ENCODE data around the gene FER.
"Not testable (repeated sequence)": the region's sequence is repeated elsewhere in the genome, so short reads cannot be mapped to it uniquely, and the experiment has no call there.

The FER gene

DNA sequence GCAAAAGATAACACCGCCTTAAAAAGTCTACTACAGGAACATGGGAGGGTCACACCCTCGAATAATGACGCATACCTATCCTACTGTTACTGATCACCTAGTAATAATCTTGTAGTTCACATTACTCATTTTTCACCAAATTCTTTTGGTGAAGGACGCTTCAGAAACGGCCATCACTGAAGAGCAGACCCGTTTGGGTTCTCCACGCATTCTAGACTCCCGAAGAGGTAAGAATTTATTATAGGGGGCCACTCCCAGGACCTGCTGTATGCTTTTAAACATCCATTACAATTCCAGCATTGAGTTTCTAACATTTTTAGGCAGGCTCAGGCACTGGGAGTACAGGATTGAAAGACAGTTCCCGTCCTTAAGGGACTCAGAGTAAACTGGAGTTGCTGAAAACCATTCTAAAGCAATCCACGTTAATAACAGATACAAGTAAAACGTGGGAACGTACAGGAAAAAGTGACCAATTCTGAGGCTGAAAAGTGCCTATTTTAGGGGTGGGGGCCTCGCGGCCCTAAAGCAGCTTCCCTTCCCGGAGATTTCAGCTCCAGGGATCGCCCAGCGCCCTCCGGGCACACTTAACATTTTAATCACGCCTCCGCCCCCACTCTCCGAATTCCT lies at the start of gene FER:
Gene FER (plus strand): TSS at position 124 of the 627 bp plus-strand sequence. CDS start 50,286 bp downstream, outside the sequence.
- FAIRE-seq, result no peak

DNA sequence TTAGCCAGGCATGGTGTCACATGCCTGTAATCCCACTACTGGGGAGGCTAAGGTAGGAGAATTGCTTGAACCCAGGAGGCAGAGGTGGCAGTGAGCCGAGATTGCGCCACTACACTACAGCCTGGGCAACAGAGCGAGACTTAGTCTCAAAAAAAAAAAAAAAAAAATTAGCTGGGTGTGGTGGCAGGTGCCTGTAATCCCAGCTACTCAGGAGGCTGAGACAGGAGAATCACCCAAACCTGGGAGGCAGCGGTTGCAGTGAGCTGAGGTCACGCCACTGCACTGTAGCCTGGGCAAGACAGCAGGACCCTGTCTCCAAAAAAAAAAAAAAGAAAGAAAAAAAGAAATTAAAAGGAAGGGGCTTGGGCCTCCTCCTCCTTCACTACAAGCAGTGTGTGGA lies 47.3 kb upstream of the FER start:
- not testable (repeated sequence) for FAIRE-seq

DNA sequence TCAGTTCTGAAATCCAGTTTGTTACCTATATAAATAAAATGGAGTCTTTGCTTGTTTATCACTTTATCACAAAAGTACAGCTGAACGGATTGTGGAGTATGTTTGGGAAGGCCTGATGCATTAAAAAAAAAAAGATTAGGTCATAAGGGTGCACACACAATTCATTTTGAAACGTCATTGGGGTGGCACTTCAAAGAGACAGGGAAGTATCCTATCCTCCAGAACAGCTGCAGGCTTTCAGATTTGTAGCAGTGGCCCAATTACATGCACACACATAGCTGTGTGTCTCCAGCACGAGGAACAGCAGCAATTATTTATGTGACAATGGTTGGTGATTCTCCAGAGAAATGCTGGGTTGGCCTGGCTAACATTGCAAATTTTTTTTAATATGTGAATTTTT lies 46.8 kb upstream of the FER start:
- FAIRE-seq, result no peak

DNA sequence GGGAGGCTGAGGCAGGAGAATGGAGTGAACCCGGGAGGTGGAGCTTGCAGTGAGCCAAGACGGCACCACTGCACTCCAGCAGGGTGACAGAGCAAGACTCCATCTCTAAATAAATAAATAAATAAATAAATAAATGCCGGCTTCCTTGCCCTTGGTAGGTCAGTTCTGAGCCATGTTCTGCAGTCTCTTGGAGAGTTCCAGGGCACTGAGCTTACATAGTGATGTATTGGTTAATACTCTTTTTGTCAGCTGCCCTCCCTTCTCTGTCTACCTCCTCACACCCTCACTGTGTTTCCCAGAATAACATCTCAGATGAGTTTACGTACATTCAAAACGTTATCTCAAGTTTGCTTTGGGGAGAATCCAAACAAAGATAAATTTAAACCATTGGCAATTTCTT lies 45.2 kb upstream of the FER start:
- no peak for FAIRE-seq

DNA sequence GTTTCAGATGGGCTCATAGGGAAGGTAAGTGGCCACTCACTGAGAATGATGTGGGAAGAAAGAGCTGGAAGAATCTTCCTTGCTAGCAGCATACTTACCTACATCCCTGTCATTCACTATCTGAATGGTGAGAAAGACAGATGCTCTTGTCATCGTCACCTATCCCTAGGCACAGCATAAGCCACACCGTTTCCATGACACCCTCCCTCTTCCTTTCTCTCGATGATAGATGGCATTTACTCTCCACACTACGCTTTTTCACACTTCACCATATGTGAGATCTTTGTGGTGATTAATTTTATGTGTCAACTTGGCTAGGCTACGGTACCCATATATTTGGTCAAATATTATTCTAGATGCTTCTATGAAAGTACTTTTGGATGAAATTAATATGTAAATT lies 44.4 kb upstream of the FER start:
- no peak for FAIRE-seq

DNA sequence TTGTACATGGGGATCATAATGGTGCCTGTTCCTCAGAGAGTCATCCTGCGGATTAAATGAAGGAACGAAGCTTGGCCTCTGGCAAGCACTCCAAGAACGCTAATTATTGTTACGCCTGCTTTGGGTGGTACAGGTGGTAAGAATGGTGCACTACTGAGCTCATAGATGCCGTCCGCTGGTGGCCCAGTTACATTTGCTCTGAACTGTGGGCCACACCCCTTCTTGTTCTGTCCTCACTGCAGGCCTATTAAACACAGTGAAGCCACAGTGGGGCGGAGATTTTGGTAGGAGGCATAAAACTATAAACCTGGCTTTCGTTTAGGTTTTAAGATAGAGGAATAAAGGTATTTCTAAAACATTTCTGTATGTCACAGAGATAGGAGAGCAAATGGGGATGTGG lies 40.6 kb upstream of the FER start:
- FAIRE-seq, result no peak

DNA sequence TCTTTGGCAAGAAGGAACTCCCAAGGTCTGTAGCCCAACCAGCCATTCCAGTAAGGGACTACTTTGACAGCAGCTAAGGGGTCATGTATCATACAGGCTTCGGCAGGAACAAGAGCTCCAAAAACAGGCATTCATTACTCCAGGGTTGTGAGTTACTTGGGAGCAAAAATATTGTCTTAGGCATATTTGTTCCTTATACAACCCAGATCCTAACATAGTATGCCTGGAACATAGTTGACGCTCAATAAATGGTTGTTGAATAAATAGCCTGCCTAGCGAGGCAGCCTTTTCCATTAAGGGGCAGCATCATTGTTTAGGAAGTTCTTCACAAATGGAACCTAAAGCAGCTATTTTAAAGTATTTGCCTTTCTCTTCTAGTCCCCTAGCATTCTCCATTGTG lies 35.8 kb upstream of the FER start:
- no peak for FAIRE-seq

DNA sequence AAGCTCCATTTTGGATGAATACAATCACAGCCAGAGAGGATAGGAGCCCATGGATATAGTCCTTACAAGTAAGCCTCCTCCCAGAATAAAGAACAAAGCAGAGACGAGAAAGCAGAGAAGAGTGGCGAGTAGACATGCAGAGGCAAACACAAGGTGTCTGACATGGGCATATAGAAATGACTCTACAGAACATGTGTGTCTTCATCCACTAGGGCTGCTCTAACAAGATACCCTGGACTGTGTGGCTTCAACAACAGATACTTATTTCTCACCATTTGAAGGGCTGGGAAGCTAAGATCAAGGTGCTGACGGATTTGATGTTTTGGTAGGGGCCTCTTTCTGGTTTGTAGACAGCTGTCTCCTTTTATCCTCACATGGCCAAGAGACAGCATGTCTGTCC lies 32.3 kb upstream of the FER start:
- FAIRE-seq, result no peak

DNA sequence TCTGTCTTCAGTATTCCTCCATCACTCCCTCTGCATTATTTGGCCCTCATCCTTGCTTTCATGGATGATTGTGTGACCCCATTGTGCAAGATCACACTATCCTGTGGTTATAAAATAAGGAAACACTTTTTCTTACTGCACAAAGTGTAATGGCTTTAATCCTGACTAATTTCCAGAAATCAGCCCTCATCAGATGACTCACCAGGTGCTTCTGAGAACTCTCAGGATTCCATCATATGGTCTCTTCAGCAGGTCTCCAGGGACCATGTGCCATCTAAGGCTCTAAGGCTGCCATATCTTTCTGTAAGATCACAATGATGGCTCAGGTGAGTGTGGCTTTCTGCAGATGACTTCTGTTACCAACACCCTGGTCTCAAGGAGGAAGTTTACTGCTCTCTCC lies 27.3 kb upstream of the FER start:
- no peak for FAIRE-seq

DNA sequence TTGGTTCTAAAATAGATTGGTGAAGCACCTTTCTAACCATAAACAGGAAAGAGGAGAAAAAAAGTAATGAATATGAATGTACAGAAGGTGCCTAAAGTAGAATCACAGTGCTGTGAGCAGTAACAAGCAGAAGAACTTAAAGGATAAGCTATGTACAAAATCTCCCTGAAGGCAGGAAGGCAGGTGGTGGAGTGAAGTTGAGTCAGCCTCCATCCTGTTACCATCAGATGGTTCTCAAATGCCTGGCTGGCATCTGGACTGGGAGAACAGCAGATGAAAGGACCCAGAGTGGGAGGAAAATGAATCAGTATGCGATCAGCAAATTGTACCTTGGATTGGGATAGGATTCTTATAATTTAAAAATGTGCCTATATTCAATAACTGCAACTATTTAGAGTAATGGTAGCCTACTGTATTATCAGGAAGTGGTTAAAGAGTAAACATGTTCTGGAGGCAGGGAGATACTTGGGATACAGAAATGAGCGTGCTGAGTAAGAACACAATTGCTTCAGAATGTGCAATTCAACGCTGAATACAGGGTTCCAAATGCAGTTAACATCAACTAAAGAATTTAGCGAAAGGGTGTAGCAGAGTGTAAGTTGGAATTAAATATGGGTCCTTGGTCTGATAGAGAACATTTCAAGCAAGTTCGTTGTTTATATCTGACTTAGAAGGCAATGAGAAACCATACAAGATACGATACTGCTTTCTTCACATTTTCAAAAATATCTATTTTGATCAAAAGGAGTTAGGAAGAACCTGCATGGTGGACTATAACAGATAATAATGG lies 21.1 kb upstream of the FER start:
- no peak for FAIRE-seq

DNA sequence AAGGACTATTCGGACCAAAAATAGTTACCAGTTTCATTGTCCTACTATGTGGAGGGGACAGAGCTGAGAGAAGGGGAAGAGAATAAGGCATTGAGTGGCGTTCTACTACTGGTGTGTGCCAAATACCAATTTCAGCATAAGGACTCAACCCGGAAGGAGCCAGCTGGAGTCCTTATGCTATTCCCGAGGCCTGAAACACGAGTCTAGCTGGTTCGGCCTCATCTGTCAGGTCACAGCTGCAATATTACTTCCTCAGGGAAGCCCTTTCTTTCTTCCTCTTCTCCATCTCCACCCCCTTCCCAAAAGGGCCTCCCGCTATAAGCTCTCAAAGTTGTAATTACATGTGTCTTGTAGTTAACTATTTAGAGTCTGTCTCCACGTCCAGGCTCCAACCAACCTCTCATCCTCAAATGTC lies 20.5 kb upstream of the FER start:
- FAIRE-seq, result no peak

DNA sequence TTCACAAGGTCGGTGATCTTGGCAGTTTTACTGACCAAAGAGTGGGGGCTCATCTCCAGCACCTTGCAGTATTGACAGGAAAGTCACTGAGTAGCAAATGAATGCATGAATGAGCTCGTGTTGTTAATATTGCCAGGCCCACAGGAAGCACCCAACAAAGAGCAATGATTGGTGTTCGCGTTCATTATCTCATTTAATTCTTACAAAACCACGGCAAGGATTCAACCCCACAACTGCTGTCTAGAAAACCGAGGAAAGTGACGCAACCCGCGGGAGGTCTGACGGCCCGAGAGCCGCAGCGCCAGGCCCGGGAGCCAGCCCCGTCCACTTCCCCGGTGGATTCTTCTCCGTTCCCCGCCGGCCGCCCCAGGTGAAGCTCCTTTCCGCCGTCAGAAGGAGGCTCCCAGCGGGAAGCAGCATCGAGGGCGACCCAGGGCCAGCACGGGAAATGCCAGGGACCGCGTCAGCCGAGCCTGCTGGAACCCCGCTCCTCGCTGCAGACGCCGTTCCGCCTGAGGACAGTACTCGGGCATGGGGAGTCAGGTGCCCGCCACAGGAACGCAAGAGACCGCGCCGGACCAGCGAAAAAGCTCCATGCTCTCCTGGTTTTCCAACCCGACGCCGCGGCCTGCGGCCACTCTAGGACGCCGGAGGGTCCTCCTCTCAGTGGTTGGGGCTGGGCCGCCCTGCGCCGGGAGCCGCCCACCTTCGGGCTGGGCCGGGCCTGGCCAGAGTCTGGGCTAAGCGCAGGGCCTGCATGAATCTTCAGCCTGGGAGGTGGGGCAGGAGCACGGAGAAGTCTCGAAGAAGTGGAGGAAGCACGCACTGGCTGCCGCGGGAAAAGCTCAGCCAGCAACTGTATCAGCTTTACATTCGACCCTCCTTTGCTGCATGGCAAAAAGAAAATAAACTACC lies 19.8 kb upstream of the FER start:
- FAIRE-seq, result peak; percentile 19

DNA sequence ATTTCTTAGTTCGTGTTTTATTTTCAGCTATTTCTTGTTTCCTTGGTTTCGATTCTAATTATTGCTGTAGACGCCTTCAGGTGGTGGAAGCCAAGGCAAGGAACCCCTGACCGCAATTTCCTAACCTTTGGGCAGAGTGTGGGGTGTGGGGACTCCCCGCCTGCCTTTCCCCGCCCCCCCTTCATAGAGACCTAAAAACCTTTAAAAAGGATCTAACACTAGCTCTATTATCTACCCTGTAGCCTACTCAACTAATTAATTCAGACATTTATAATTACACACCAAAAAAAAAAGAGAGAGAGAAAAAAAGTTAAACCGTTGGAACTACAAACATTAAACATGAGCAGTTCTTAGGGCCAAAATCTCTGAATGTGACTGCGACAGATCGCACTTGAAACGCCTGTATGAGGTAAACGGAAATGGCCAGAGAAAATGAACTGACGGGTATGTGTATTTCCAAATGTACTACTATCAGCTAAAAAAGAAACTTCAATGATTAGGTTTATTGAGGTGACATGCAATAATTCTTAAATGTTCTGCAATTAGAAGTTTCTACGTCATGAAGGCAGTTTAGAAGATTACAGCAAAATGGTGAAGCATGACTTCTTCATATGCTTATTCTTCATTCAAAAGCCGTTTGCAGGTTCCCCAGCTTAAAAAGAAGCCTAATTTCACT lies 19.0 kb upstream of the FER start:
- no peak for FAIRE-seq

DNA sequence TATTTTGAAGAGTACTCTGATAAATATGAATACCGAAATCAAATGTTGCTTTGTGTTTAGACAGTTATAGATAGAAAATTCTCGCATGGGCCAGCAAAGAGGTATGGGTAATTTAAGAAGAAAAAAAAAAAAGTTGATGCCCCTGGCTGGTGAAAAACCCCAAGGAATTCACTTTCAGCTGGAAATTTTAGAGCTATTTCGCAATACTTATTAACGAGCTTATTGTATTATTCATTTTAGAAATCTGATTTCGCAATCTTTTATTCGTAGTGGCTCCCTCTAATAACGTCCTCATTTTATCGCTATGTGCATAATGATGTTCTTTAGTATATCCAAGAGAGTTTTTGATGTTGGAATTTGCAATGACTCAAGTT lies 18.5 kb upstream of the FER start:
- no peak for FAIRE-seq

DNA sequence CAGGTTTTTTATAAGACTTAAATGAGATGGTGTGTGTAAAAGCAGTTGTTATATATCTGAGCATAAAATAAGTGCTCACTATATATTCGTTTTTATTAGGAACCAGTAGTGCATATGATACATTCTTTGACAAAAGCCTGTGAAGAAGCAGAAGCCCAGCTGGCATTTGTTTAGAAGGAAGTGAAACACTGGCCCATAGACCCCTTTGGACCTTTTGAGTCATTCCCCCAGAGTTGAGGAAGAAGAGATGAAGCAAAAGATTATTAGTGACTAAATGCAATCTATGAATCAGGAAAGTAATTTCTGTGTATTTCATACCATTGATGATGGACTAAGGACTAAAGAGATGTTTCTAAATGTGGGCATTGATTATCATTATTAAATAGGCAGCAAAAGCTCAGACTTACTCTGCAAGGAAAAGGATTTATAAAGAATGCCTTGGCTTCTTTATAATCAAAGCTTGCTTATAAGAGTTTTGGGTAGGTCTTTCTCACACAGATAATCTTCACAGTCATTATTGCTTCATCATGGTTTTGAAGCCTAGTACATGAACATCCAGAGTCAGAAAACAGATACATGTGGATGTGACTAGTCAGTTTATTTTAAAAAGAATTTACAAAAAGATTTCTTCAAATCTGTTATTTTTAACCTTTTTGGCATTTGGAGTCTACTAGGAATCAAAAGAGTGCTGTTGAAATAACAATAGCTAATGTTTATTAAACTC lies 16.9 kb upstream of the FER start:
- FAIRE-seq, result no peak

DNA sequence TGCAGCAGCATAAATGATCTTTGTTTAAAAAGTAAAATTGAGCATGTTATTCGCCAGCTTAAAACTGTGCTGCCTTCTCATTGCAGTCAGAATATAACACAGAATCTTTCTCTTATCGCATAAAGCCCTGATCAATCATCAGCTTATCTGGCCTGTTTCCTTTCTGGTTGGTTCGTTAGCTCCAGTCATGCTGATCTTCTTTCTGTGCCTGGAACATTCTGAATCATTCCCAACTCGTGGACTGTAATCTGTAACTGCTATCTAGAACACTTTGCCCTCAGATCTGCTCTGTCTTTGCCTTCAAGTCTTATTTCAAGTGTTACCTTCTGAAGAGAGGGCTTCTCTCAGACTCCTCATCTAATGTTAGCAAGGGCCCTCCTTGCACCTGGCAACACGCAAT lies 11.9 kb upstream of the FER start:
- no peak for FAIRE-seq

DNA sequence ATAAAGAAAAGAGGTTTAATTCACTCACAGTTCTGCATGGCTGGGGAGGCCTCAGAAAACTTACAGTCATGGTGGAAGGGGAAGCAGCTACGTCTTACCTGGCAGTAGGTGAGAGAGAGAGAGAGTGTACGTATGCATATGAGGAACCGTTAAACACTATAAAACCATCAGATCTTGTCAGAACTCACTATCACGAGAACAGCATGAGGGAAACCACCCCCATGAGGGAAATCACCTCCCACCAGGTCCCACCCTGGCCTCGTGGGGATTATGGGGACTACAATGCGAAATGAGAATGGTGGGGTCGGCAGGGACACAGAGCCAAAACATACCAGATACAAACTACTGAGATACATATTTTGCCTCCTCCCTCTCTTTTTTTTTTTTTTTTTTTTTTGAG lies 10.8 kb upstream of the FER start:
- no peak for FAIRE-seq

DNA sequence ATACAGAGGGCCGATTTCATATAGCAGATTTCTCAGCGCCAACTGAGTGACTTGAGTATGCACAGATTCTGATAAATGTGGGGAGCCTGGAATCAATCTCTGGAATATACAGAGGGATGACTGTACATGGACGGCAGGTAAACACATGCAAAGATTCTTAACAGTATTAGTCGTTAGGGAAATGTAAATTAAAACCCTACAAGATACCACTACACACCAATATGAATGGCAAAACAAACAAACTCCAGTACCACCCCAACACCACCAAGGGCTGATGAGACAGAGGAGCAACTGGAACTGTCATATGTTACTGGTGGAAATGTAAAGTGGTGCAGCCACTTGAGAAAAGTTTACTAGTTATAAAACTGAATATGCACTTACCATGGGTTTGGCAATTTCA lies 8.3 kb upstream of the FER start:
- no peak for FAIRE-seq

DNA sequence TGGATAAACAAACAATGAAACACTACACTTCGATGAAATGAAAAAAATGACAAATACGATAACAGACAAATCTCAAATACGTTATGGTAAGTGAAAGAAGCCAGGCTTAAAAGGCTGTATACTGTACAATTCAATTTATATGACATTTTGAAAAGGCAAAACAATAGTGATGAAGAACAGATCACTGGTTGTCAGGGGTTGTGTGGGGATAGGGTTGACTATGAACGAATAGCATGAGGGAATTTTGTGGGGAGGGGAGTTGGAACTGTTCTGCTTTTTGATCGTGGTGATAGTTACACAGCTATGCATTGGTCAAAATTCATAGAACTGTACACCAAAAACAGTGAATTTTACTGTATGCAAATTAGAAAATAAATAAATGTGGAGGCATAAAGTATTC lies 7.8 kb upstream of the FER start:
- no peak for FAIRE-seq

DNA sequence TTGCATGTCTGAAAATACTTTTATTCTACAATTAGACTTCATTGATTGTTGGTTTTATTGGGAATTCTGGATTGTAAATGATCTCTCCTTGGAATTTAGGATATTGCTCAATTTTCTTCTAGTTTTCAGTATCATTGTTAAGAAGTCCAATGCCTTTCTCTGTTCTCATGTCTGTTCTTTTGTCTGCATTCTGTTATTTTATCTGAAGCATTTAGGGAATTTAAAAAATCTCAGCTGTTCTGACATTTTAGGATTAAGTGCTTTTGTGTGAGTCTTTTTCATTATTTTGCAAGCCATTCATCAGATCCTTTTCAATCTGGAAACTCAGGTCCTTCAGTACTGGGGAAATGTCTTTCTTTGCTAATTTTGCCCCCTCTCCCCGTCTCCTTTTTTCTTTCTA lies 4.4 kb upstream of the FER start:
- no peak for FAIRE-seq

DNA sequence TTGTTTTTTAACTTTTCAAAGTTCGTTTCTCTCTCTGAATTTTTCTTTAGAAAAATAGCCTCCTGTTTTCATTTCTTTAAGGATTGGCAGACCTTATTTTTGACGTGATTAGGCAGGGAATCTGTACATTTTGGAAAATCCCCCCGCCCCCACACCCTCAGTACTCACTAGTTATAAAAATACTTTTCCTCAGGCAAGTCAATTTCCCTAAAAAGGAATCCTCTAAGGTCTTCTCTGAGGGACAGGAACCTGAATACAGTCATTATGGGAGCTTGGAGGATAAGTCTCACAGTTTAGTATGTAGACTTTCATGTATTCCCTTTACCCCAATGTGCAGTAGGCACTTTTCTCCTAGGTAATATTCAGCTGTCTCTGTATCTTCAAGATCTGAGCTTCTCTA lies 3.9 kb upstream of the FER start:
- FAIRE-seq, result no peak

DNA sequence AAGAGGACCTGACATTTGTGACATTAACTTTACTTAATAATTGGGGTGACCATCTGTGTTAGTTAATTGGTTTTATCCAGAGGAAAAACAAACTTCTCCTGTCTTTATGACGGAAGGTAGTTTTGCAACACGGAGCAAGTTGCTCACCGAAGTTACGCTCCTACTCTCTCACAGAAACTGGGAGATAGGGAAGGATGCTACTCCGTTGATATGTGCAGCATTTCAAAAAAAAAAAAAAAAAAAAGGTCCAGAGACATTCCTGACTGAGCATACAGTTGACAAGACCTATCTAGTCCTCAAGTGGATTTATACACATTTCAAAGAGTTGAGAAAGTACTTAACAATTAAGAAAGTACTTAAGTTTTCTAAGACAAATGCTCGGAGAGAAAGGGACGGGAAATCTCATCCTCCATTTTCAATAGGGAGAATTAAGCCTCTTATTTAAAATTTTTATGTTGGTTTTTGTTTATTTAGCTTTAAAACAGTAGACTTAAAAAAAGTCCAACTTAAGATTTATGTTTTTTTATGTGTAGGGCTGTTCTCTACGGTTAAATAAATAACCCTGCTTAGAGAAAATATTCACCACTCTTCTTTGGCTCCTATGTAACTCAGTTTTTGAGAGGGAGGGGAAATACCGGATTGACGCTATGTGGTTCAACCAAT lies 455 bp upstream of the FER start:
- FAIRE-seq, result no peak
